HG03342 (cell line): ENCODE results near the gene INSIG1.
A peak's percentile ranks its signal among the peaks of the same experiment; 100 is the strongest.

Source experiments
- ATAC-seq: cut with Tn5 transposase; IDR thresholded peaks from one replicate; pipeline ENCODE4 v1.9.1; 2021; ENCODE audit warnings: mild to moderate bottlenecking, moderate library complexity; ENCODE audit not compliant: unreplicated experiment

The INSIG1 gene

DNA sequence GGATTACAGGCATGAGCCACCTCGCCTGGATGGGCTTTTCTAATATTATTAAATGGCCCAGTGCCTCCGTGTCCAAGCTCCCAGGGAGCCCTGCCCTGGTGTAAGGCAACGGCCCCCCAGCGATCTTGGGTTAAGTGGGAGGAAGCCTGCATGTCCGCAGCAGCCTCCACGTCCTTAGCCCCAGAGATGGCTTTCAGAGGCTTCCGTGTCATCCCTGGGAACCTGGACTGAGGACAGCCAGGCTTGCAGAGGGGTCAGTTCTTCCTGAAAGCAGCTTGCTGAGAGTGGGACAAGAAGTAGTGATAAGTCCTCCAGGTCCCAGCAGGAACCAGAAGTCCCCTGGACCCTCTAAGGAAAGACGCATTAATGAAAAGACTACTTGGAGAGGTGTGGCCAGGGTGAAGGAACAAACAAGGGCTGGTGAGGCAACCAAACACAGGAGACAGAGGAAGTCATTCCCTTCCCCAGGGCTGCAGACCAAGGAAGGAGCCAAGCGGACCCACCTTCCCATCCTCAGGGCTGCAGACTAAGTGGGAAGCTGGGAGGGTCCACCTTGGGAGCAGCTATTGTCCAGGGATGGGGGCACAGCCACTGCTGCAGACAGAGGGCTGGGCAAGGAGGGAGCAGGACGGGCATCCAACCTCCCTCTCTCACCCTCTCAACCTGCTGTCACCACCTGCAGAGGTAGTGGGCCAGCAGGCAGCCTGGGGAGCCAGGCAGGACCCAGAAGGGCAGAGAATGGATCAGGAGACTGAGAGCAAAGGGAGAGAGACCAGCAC, 13.0 kb upstream of the INSIG1 start:
- ATAC-seq = no peak

DNA sequence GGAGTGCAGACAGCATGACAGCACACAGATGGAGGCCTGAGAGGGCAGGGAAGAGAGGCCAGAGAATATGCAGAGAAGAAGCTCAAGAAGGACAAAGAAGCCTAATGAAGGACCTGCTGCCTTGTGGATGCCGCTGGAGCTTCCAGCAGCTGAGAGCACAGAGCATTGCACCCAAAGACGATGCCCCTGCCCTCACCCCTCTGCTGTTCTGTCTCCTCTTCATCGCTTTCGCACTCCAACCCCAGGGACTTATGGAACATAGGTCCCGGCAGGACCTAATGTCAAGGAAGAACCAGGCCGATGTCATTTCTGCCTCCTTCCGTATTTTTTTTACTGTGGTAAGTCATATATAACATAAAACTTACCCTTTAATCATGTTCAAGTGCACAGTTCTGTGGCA, 12.3 kb upstream of the INSIG1 start:
- ATAC-seq = no peak

DNA sequence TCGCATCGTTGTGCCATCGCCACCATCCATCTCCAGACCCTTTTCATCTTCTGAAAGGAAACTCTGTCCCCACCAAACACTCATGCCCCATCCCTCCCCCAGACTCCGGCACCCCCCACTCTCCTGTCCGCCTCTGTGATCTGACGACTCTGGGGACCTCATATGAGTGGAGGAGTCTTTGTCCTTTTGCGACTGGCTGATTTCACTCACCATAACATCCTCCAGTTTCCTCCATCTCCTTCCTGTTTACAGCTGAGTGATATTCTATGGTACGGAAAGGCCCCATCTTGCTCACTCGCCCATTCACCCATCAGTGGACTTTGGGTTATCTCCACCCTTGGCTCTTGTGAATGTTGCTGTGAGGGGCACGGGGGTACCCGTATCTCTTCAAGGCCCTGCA, 11.8 kb upstream of the INSIG1 start:
- no peak for ATAC-seq

DNA sequence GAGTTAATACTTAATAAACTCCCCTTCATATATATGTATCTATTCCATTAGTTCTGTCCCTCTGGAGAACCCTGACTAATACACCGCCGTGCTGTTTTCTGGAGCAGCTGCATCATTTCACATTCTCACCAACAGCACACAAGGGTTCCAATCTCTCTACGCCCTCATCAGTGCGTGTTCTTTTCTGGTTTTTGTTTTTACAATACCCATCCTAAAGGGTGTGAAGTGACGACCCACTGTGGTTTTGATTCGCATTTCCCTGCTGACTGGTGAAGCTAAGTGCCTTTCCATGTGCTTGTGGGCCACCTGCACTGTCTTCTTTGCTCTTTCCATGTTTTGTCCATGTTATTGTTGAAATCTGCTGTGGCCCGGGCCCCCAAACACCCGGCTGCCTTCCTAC, 11.0 kb upstream of the INSIG1 start:
- ATAC-seq = no peak

DNA sequence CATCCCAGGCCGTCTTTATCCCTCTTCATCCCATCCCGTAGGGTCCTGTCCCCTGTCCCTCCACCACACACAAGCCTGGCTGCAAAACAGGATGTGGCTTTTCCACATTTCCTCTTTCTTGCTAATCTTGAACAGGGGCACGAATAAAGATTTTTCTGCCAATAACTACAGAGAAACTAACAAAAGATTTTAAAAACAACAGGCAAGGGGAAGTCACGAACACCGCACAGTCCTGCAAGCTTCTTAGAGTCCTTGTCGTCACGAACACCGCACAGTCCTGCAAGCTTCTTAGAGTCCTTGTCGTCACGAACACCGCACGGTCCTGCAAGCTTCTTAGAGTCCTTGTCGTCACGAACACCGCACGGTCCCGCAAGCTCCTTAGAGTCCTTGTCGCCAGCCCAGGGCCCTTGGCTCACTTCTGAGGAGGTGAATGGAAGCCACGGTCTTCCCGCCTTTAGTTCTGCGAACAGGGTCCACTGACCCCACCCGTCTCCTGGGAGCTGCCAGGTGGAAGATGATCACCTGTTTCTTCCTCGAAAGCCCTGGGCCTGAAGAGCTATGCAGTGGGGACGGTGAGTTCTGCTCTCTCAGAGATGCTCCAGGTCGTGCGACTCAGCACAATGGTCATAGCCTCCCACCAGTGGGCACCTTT, 10.3 kb upstream of the INSIG1 start:
- no peak for ATAC-seq

DNA sequence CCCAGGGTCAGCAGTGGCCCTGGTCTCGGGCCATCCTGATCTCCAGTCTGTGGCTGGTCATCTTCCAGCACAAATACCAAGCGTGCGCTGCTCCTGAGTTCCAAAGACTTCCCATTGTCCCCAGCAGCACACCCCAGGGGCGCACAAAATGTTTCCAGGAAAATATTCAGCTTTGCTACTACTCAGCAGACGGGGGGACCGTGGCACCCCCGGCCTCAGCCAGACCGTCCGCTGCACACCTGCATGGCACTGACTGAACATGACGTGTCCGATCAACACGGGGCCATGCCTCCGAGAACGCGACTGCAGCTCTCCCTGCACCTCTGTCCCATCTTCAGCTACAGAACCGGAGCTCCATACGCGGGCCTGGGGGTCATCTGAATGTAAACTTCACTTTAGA, 9.6 kb upstream of the INSIG1 start:
- no peak for ATAC-seq

DNA sequence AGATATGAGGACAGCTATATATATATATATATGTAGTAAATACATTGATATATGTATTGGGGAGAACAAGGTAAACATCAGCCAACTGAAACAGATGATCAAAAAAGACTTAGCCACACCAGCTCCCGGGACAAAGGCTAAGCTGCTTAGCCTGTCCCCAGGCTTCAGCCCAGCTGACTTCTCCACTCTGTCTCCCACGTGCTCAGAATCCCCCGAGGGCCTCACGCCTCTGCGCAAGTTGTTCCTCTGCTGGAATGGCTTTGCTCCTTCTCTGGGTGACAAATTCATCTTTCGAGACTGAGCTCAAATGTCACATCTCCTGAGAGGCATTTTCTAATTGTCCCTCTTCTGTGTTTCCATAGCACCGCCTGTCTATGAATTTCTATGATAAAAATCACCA, 8.6 kb upstream of the INSIG1 start:
- no peak for ATAC-seq

DNA sequence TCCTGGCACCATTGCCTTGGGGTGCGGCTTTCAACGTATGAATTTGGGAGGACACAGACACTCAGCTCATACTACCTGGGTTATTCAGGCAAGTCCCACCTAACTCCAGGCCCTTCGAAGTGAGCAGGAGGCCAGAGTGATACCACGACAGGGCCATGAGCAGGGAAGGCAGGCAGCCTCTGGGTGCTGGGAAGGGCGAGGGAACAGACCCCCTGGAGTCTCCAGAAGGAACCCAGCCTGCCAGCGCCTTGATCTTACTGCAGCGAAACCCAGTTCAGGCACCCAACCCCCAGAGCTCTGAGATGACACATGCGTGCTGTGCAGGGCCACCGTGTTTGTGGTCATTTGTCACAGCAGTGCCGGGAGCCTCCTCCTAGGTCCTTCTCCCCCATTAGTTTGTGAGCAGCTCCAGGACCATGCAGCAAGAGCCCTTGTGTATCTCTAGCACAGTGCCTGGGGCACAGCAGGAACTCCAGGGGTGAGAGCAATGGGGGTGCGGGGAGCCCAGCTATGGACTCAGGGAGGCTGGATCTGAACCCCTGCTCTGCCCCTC, 7.7 kb upstream of the INSIG1 start:
- ATAC-seq = no peak

DNA sequence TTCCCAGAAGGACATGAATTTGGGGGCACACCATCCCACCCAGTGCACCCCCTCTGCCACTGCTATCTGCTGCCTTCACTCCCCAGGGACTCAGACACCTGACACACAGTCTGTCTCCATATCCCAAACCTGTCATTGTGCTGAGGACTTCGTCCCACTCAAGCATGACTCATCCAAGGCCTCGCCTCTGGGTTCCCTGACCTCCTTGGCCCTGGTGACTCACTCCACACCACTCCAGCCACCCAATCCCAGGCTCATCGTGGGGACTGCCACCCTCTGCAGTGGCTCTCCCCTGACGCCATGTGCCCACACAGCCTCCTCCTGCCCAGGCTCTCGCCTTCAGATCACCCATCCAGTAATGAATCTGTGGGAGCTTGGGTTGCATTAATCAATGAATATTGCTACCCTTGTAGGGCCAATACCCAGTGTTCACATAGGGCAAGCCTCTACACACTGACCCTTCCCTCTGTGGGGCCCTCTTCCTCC, 6.6 kb upstream of the INSIG1 start:
- no peak for ATAC-seq

DNA sequence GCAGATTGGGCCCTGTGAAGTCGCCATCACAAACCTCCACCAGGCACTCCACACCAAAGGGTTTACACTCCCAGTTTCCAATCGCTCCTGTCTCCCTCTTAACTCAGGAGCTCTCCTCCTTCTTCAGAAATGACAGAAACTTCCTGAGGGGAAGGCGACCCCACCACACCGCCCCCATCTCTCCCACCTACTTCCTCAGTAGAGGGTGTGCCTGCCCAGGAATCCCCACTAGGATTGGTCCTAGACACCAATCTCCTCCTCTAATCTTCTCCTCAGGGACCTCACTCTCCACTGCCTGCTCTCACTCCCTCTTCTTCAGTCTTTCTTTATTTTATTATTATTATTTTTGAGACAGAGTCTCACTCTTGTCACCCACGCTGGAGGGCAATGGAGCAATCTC, 5.9 kb upstream of the INSIG1 start:
- no peak for ATAC-seq

DNA sequence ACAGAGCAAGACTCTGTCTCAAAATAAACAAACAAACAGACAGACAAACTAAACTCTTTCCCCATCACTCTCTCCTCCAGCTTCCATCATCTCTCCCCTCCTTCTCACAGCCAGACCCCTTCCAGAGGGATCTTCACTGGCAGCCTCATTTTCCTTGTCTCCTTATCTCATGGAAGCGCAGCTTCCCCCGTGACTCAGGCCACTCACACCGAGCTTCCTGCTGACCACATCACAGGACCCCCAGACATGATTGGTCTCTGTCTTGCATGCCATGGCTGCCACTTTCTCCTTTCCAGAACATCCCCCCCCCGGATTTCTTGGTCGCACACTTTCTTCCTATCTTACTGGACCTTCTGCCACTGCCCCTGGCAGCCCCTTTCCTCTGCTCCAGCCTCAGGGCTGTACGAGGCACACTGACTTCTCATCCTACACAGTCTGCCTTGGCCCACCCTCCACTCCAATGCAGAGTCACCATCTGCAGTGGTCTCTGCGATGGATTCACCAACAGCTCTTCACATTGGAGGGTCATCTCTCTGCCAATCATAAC, 4.9 kb upstream of the INSIG1 start:
- no peak for ATAC-seq

DNA sequence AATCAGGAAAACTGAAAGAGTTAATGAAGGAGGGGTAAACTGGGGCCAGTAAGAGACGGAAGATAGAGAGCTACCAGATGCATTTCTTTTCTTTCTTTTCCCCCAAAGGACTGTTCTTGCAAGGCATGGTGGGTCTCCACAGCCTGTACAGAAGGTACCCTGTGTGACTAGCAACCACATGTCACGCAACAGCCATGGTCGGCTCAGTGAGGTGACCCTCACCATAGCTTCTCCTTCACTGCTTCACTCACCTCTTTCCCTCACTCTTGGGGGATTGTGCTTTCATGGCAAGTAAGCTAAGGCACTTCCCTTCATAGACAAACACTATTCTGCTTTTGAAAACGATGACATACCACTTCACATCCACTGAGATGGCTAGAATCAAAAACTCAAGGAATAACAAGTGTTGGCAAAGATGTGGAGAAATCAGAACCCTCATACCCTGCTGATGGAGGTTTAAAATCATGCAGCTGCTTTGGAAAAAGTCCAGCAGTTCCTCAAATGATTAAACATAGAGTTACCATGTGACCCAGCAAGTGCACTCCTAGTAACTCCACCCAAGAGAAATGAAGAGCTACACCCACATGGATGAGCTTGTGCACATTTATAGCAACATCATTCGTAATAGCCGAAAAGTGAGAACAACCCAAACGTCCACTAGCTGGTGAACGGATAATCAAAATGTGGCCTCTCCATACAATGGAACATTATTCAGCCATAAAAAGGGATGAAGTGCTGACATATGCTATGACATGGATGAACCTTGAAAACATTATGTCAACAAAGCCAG, 3.8 kb upstream of the INSIG1 start:
- ATAC-seq = no peak

DNA sequence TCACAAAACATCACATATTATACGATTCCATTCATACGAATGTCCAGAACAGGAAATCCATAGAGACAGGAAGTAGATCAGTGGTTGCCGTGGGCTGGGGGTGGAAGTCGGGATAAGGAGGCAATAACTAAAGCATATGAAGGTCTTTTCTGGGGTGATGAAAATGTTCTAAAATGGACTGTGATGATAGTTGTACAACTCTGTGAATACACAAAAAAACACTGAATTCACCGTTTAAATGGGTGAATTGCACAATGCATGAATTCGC, 3.2 kb upstream of the INSIG1 start:
- ATAC-seq = no peak

DNA sequence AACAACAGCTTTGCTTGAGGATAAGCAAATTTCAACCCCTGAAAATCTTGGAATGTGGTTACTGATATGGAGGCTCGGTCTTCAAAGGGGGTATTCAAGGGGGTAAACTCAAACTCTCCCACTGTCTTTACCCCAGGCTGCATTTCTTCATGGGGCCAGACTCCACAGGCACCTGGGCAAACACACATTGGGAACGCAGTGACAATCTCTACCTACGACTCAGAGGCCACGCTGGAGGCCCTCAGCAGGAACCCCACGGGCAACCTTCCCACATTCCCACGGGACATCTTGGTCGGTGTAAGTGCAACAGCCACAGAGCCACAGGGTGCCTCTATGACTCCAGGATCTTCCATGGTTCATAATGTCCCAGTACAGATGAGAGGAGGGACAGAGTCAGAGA, 2.2 kb upstream of the INSIG1 start:
- ATAC-seq = no peak

DNA sequence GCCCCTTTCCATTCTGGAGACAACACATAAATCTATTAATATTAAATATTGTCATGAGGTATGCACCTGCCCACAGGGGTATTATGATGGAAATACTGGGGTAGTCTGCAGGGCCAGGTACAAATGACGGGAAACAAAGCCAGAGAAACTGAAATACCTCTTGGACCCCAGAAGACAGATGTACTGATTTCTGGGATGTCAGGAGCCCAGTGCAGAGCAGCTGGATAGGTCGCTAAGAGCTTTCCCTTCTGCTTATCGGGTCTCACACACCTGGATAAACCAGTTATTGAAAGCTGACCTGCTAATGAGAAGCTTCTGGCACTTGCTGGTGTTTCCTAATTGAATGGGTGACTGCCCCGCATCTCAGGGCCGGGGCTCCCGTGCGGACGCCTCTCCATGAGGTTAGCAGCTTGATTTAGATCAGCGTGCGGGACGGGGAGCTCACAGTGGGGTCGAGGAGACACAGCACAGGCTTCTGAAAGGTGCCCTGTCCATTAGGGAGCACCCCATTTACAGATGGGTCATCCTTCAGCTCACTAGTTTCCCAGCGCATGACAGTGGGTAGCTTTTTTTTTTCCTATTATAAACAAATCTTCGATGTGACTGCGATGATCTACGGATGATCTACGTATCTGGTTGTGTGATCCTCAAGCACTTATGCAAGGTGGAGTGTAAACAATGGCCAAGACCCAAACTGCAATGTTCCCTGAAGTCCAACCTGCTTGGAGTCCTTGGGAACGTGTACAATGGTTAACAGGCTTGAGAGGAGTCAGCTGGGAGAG, 1.5 kb upstream of the INSIG1 start:
- no peak for ATAC-seq

DNA sequence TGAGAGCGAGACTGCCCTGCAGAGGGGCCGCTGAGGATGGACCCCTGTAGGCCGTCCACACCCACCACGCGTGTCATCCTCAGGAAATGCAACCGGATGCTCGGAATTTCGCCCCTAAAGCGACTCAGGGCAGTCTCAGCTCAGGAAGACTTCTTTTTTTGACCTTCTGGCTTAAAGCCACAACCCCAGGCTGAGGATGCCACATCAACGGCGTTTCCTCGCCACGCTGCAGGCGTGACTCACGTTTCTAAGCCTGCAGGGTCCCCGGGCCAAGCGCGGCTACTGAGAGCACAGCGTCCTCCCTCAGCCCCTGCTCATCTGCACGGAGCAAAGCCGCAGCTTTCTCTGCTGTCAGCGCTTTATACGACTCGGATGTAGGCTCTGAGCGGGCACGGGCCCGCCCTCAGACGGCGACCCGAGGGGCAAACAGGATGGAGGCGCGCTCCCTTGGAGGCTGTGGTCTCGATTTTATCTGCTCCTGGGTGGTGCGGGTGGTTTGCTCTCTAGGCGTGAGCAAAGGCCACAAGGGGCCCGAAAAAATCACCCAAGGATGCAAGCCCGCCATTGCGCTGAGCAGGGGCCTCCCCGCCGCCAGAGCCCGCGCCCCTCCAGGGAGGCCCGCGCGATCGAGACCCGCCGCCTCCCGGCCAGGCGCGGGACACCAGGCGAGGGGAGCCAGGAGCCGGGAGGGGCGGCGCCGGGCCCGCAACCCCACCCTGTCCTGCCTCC, 726 bp upstream of the INSIG1 start:
- ATAC-seq = peak; percentile 22

DNA sequence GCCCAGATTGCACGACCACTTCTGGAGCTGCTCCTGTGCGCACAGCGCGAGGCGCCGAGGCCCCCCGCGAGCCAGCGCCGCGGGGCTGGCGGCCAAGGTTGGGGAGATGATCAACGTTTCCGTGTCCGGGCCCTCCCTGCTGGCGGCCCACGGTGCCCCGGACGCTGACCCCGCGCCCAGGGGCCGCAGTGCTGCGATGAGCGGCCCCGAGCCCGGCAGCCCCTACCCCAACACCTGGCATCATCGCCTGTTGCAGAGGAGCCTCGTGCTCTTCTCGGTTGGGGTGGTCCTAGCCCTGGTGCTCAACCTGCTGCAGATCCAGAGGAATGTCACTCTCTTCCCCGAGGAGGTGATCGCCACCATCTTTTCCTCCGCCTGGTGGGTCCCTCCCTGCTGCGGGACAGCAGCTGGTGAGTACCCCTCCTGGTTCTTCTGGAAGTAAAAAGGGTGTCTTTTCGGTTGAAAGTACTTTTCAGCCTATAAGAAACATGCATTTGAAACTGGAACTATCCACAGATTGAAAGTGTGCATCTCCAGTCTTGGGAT, 683 bp downstream of the INSIG1 start:
- no peak for ATAC-seq

DNA sequence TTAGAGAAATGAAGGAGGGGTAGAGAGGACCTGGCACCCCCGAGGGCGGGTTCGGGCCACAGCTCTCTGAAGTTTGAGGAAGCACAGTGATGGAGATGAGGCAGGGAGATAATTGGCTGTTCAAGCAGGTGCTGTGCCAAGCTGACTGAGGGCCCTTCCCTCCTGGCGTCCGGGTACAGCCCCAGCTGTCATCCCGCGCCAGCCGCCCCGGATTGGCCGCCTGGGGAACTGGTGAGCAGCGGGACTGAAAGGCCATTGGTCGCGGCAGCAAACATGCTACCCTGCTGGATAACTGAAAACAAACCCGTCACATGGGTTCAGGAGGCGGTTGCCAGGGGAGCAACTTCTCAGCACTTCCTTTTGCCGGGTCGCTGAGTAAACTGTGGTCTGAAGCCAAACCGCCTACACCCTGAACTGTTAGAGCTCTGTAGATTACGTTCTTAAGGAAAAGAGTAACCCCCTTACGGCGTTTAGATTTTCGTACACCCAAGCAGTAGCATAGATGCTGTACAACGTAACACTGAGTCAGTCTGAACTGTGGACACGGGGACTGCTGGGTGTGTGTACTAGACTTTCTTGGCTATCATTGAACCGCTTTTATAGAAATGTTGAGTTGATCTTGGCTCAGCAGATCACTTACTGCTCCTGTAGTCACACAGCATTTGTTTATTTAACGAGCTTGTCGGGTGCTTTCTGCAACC, 1.3 kb downstream of the INSIG1 start:
- ATAC-seq = peak; percentile 74

DNA sequence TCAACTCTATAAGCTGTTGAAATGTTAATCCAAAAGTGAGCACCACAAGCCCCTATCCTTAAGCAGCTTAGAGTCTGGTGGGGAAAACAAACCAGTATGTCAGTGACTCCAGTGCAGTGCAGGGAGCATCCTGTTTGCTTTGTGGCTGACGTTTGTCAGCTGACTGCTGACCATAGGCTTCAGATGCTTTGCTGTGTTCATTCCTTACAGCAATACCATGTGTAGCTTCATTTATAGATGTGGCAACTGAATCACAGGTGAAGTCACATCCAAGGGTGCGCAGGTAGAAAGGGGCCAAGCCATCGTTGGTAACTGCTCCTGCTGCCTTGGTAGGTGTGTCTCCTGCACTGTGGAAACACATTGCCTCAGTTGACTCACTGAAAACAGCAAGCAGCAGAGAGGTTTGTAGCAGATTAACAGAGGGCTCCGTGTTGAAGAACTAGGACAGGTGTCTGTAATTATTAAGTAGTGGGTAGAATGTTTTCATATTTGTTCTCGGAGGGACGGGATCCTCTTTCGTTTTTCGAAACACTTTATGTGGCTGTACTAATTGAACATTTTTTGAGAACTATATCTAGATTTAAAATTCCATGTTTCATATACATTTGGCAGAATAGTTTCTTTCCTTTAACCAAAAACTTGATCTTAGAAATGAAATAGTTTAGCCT, 2.0 kb downstream of the INSIG1 start:
- ATAC-seq = no peak
